HG03095 (cell line): ENCODE results near the gene USP25.
"Not testable (repeated sequence)": the region's sequence is repeated elsewhere in the genome, so short reads cannot be mapped to it uniquely, and the experiment has no call there.

Source experiments
- ATAC-seq: cut with Tn5 transposase; IDR thresholded peaks from one replicate; pipeline ENCODE4 v1.9.1; 2021; ENCODE audit warnings: moderate library complexity; ENCODE audit not compliant: unreplicated experiment

USP25 gene

DNA sequence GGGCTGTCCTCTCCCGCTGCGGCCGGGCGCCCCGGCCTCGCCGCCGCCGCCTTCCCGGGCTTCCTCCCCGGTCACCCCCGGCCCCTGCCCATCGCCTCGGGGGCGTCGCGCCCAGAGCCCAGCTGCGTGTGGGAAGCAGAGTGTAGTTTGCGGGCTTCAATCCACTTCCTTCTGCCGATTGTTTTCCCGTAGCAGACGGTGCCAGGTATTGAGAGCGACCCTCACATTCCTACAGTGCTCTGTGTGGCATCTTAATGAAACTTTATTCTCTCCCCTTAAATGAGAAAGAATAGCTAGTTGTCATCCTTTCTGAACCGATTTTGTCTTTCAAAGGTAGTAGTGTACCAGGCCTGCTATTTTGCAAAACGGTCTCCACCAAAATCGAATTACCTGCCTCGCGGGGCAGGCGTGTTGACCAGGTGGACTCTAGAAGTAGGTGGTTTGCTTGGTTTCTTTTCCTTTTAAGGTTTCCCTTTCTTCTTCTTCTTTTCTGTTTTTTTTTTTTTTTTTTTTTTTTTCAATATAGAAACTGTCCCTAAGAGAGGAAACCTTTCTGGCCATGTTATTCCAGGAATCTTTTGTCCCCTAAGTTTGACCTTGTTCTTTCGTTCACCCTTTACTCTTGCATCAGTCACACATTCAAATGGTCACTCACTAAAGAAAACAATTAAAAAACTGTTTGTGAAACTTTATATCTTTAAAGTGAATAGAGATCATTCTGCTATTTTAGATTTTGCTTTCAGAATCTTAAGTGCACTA, 881 bp downstream of the USP25 start:
- ATAC-seq: no peak

DNA sequence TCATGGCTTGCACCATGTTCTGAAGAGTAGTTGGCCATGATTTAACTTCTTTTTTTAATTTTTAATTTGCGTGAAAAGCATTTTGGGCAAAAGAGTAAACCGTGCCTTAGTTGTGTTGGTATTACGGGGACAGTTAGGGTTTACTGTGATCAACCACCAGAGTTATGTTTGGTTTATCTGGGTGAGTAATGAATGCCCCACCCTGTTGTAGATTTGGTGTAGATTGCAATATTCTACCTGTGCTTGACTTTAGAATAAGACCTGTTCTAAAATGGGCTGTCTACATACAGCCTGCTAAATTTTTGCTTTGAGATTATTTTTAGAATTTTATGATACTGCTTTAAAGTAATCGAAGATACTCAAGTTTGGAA, 1.4 kb downstream of the USP25 start:
- no peak for ATAC-seq

DNA sequence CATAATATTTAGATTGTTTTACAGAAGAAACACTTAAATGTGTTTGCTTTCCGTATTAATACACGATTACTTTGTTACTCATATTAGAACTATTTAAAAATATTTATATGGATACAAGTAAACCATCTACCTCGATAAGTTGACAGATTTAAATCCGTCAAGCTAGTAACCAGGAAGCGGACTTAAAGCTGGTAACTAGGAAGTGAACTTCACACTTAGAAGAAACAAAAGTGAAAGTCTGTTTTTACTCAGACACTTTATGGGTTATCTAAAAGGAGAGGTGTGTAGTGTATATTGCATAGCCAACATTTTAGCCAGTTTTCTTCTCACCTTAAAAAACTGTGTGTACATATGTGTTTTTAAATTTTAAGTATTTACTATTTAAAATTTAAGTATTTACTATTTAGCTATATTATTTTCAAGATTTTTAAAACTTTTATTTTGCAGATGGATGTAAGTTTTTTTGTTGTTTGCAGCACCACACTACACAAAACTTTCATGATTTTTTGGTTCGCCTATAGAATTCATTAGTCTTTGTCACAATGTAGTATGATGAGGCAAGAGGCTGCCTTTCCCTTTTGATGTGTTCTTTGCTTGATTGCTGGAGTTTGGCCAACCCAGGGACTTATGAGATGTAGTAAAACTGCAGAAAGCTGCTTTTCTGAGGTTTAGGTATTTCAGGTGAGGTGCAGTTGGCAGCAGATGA, 2.7 kb downstream of the USP25 start:
- ATAC-seq: peak; percentile 56

DNA sequence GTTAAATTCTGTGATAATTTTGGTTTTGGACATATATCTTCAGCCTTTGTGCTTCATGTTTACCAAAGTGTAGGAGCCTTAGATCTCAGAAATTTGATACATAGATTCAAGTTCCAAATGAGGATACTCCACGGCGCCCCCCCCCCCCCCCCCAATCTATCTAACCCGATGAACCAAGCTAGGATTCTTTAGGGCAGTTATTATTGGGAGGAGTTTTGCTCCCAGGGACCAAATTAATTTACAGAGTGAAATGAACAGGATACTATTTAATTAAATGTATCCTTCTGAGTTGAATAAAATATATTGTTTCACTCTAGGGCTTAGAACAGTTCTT, 3.2 kb downstream of the USP25 start:
- no peak for ATAC-seq

DNA sequence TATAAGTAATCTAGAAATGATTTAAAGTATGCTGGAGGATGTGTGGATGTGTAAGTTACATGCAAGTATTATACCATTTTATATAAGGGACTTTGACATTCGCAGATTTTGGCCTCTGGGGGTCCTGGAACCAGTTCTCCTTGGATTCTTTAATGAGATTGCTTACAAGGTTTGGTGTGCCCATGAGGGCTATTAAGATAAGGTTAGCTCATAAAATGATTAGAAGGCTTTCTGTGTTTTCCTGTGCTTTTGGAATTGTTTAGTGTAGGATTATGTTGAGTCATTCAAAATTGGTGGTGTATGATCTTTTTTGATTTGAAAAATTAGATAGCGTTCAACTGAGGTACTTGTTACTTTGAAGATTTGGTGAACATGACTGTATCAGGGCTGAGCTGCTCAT, 5.6 kb downstream of the USP25 start:
- no peak for ATAC-seq

DNA sequence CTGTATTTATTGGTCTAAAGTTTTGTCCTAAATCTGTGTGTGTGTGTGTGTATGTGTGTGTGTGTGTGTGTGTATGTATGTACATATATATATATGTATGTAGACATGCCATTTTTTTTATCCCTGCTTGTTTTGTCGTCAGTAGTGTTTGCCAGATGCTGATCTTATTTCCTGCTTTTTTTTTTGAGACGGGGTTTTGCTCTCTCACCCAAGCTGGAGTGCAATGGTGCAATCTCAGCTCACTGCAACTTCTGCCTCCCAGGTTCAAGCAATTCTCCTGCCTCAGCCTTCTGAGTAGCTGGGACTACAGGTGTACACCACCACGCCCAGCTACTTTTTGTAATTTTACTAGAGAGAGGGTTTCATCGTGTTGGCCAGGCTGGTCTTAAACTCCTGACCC, 6.1 kb downstream of the USP25 start:
- not testable (repeated sequence) for ATAC-seq

DNA sequence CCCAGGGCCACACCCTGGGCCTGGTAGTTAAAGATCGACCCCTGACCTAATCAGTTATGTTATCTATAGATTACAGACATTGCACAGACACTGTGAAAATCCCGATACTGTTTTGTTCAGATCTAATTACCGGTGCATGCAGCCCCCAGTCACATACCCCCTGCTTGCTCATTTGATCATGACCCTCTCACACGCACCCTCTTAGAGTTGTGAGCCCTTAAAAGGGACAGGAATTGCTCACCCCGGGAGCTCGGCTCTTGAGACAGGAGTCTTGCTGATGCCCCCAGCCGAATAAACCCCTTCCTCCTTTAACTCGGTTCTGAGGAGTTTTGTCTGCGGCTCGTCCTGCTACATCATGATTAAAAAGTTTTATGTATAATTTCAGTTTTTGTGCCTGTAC, 9.0 kb downstream of the USP25 start:
- ATAC-seq: not testable (repeated sequence)

DNA sequence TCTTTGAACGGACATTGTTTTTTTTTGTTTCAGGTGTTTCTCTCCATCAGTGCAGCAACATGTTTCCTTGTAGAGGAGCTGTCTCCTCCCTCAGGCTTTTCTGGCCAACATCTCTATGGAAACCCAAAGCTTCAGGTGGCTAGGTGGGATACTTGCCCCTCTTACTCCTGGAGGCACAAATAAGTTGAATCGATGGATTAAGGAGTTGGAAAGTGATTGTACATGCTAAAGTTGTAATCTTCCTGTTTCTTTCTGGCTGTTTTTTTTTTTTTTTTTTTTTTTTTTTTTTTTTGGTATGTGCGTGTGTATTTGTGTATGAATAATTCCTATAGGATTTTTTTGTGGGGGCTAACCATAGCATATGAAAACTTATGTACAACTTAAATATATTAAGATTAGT, 10.6 kb downstream of the USP25 start:
- no peak for ATAC-seq

DNA sequence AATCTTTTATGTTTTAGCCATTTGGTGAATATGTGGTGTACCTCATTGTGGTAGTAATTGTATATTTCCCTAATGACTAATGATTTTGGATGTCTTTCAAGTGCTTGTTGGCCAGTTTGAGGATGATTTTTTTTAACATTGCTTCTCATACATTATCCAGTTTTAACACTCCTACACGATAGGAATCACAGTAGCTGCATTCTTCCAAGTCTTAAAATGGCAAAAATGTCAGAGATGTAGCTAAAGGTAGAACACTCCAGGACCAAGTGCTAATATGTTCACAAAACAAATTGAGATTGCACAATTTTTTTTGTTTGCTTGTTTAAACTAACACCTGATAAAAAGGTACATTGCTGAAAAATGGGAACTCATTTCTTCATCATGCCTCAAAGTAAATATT, 11.7 kb downstream of the USP25 start:
- ATAC-seq: no peak

DNA sequence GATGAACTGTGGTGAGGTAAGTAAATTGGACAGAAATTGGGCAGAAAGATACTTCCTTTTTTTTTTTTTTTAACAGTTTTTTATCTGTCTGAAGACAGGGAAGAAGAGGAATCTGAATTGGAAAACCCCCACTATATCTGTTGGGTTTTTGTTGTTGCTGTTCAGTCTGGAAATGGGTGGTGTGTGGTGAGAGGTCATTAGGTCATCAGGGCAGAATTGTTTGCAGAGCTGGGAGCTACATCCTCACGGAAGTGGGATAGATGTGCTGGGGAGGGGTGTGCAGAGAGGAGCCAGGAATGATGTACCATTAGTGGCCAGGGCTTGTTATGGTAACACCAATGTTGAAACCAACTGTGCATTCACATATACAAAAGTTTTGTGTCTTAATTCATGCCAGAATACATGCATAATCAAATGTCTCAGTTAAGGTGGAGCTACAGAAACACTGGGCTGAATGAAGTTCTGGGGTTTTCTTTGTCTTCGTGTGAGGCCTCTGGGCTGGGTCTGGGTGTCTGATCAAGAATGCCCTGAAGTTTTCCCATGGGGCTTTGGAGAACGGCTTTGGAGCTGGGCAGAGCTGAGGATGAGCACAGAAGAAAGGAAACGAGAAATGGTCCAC, 12.4 kb downstream of the USP25 start:
- ATAC-seq: no peak

DNA sequence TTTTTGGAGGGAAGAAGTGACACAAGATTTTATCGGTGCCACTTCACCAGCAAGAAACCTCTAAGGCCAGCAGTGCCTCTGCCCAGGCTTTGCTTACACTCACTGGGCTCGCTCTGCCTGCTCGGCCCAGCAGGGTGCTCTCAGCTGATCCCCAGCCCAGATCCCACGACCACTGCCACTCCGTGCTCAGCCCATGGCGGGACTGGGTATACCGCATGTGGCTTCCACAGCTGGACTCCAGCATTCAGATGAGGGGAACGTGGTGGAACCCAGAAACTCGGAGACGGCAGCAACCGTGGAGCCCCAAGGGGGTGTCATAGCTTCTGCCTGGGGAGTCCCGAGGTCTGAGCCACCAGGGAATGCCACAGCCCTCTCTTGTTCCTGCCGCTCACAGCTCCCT, 12.9 kb downstream of the USP25 start:
- no peak for ATAC-seq

DNA sequence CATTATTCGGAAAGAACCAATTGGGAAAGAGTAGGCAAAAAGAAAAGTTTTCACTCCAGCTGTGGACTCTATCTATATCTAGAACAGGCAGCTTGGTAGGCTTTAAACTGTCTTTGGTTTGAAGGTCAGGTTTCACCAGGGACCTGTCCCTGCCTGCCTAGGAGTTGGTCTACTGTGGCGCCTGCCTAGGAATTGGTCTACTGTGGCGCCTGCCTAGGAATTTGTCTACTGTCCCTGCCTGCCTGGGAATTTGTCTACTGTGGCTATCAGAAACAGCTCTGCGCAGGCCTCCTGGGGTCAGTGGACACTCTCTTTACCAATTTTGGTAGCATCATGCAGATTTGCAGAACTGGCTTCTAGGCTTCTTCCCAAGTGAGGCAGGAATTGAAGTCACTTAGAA, 13.8 kb downstream of the USP25 start:
- ATAC-seq: no peak

DNA sequence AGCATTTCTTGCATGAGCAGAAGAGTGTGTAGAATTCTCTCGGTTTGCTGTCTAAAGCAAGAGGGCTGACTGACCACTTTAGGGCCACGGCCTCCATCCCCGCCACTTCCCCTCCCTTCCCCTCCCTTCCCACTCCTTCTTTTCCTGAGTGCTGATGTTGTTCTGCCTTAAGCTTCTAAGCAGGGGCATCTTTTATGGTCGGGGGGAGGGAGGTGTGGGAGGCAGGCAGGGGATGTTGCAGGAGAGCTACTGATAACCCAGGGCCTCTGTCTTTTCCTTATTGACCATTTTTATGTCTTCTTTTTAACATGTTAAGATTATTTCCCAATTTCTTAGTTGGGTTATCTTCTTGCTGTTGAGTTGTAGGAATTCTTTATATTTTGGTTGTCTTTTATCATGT, 15.1 kb downstream of the USP25 start:
- no peak for ATAC-seq

DNA sequence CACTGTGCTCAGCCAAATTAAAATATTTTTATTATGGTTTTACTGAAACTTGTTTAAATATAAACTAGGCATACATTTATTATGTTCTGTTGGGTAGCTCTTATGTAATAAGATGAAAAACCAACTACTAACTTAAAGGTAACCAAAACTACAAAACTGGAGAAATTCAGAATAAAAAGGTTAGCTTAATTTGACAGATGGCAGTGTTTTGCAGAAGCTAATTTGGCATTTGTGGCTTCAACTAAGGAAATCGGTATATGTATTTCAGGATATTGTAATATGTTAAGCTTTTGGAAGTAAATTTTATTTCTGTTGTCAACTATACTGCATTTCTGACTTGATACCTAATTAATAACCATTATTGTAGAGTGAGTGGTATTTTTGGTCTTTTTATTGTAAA, 18.8 kb downstream of the USP25 start:
- no peak for ATAC-seq

DNA sequence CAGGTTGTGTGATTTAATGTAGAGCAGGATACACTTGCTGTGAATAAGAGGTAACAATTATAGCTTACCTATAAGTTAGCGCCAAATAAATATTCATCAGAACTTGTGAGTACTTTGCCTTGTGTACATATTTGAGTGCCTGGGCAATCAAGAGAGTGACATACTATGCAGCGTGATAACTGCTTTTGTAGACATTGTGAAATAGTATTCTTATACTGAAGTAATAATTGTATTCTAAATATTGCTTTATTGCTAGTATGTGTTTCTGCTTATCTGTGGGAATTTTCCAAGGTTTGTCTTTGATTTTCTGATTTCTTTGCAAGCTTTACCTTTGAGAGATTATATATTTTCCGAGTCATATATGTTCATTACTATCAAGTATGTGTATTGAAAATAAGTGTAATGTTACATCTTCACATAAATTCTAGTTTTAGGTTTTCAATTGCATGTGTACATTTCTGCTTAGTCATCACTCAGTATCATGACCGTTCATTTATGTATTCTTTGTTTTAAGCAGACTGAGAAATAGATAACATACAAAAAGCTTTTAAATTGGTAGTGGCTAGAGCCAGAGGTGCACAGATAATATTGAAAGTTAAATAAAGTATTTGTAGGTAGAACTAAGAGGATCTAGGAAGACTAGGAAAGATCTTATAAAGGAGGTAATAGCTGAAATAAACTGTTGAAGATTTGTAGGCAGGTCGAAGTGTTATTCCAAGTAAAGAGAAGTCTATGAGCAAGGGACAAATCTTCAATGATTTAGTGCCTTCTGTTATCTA, 19.5 kb downstream of the USP25 start:
- ATAC-seq: no peak

DNA sequence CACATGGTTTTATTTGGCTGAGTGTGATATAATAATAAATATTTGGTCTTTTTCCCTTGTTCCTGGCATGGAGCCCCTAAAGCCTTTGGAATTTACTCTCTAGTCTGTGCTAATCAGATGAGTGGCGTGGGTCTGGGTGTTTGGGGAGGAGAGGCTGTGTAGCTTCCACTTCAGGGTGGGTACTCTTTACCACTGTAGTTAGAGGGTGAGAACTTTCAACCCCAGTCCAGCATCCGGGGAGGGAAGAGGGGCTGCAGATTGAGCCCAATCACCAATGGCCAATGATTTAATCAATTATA, 20.0 kb downstream of the USP25 start:
- no peak for ATAC-seq

DNA sequence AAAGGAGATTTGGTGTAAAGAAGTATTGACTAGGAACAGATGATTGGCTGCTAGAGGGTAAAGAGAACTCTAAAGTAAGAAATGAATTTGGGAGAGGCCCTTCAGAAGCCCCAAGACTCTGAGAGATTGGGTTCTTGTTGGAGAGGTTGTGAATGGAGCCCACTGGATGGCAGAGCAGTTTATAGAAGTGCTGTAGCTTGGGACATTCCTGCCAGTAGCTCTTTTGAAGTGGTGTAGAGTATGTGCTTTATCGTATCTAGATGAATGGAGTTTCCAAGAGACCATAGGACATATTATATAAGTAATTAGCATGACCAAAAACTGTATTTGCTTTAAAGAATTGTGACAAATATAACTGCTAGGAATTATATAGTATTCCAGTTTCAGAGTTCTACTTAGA, 21.3 kb downstream of the USP25 start:
- ATAC-seq: no peak

DNA sequence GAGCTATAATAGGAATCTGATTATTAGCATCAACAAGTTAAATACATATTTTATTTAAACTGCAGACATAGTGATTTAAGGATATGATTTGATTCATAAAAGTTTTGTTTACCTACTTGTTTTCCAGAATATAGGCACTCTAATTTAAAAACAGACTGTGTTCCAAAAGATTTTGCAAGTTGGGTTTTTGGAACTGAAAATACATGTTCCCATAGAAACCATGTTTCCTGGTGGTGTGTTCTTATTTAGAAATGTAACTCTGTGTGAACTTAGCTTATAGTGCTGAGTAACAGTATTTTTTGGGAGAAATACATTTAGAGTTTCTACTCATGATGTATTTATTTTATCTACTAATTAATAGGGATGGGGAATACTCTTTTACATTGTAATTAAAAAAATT, 21.8 kb downstream of the USP25 start:
- no peak for ATAC-seq

DNA sequence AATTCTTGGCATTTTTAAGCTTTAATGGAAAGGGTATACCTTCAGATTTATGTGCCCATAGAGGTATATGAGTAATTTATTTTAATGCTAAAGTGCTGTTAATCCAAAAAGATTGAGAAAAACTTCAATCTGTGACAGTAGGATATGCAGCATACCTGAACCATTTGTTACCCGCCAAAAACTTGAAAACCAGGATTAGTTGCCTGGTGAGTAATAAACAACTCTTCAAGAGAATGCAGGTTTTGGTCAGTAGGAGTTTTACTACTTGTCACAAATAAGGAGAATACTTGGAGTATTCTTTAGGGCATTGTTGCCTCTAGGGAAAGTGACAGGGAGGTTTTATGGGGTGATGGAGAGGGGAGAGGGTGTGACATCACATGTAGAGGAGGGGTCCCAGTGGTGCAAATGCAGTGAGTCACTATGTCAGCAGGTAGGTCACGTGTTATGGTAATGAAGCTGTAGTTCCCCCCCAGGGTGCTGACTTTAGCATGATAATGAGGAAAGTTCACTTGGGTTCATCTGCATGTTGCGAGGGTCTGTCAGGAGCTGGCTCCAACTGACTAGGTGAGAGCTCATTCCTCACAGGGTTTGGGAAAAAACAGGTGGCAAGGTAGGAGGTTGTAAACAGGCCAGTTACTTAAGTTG, 23.1 kb downstream of the USP25 start:
- ATAC-seq: no peak

DNA sequence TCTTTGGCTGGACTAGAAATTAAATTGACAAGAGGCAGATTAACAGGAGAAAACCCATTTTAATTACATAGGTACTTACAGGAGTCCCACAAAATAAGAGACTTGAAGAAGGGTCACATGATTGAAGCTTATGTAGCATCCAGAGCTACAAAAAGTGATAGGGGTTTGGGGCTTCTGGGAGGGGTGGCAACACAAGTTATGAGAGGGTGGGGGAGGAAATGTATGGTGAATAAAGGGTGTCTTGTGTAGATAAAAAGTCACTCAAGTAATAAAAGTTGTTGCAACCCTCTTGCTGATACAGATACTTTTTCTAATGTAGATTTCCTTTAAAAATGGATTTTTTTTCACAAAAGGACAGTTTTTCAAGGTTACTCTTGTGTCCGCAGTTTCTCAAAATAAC, 24.0 kb downstream of the USP25 start:
- no peak for ATAC-seq

DNA sequence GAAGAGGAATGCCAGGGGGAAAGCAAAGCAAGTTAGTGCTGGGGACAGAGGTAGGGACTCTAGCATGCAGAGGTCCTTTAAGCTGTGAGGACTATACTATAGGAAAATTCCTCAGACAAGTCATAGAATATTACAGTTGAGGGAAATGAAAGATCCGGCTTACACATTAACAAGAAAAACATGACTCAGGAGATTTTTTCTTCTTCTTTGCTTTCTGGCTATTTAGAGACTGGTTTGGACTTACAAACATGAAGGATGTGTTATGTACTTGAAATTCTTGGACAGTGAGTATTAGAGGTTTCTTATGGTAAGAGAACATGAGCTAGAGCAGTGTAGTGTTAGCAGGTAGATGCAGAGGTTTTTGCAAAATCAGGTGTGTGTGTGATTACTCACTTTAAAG, 24.9 kb downstream of the USP25 start:
- no peak for ATAC-seq
